Measurements from ENCODE around the gene LAMB3.

LAMB3 gene

DNA sequence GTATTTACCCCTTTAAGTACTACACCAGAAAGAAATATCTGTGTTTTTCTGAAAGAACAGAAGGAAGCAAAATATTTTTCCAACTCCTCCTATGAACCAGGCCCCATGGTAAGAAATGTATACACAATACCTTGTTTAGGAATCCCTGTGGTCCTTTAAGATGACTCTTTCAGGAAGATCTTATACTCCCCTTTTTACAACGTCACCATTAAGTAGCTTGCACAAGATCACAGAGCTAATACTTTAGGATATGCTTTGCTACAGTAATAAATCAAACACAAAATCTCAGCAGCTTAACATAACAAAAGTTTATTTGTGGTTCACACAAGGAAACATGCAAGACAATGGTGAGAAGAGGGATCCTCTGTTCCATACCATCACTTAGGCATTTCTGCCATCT is 8.8 kb upstream of the LAMB3 start:
- no peak overlapping the region for H3K4me3 ChIP-seq (ENCODE audit: low read length)
- no peak for DNase-seq (ENCODE audit: low read depth)
- TF ChIP-seq CTCF (conservative IDR thresholded peaks at IDR 0.05; ENCODE audit: low read length) = no peak

GRCh38 chr1:209659909-209660308 is 7.7 kb upstream of the LAMB3 start:
- peak; percentile 20 for DNase-seq (ENCODE audit: low read depth)
- H3K4me3 ChIP-seq (ENCODE audit: low read length) = no peak overlapping the region
- no peak for TF ChIP-seq CTCF (conservative IDR thresholded peaks at IDR 0.05; ENCODE audit: low read length)

DNA sequence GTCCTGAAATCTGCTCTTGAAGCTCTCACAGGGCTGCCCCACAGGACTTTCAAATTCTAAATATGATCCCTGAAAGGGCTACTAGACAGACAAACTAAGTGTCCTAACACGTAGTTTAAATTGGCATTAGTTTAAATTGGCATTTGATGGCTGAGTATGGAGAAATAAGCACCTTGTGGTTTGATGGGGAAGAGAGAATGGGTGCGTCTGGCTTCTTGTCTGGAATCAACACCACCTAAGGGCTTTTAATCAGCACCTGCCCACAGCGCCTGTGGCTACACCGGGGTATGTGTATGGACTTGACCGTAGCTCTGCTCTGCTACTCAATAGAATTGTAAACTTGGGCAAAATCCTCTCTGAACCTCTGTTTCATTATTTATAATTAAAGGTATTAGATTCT is 5.7 kb upstream of the LAMB3 start:
- no peak overlapping the region for H3K4me3 ChIP-seq (ENCODE audit: low read length)
- no peak for DNase-seq (ENCODE audit: low read depth)
- TF ChIP-seq CTCF (conservative IDR thresholded peaks at IDR 0.05; ENCODE audit: low read length) = no peak

GRCh38 chr1:209657140-209657879 is 5.1 kb upstream of the LAMB3 start:
- no peak overlapping the region for H3K4me3 ChIP-seq (ENCODE audit: low read length)
- peak; percentile 79 for DNase-seq (ENCODE audit: low read depth)
- TF ChIP-seq CTCF (conservative IDR thresholded peaks at IDR 0.05; ENCODE audit: low read length) = no peak

GRCh38 chr1:209655411-209656231 is 3.4 kb upstream of the LAMB3 start:
- no peak for TF ChIP-seq CTCF (conservative IDR thresholded peaks at IDR 0.05; ENCODE audit: low read length)
- no peak for DNase-seq (ENCODE audit: low read depth)

DNA sequence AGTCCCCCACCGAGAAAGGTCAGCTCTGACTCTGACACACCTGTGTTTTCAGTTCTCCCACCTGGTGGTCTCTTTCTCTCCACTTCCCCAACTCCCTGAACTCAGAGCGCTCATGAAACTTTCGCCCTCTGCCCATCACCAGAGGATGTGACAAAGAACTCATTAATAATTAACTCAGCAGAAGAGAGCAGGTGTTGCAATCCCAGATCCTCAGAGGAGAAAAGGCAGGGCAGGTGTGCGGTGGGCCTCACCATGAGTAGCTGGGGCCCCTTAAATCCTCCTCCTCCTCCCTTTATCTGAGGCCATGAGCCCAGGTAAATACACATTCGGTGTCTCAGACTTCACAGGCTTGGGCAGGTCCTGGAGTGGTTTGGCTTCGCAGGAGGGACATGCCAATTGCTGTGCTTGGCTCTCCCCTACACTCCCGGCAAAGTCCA is 1.7 kb upstream of the LAMB3 start:
- no peak overlapping the region for H3K4me3 ChIP-seq (ENCODE audit: low read length)
- DNase-seq (ENCODE audit: low read depth) = no peak
- TF ChIP-seq CTCF (conservative IDR thresholded peaks at IDR 0.05; ENCODE audit: low read length) = no peak

More at GRCh38 chr1:209655411-209656231, 3.4 kb upstream of the LAMB3 start:
- no peak overlapping the region for H3K4me3 ChIP-seq (ENCODE audit: low read length)

Measured in AG10803 (cell line).